ENCODE measurements around the gene COL4A2.

GRCh38 chr13:110533771-110534670 is 226.9 kb downstream of the COL4A2 start:
- TF ChIP-seq, protein P1, sequence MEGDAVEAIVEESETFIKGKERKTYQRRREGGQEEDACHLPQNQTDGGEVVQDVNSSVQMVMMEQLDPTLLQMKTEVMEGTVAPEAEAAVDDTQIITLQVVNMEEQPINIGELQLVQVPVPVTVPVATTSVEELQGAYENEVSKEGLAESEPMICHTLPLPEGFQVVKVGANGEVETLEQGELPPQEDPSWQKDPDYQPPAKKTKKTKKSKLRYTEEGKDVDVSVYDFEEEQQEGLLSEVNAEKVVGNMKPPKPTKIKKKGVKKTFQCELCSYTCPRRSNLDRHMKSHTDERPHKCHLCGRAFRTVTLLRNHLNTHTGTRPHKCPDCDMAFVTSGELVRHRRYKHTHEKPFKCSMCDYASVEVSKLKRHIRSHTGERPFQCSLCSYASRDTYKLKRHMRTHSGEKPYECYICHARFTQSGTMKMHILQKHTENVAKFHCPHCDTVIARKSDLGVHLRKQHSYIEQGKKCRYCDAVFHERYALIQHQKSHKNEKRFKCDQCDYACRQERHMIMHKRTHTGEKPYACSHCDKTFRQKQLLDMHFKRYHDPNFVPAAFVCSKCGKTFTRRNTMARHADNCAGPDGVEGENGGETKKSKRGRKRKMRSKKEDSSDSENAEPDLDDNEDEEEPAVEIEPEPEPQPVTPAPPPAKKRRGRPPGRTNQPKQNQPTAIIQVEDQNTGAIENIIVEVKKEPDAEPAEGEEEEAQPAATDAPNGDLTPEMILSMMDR (IDR thresholded peaks at IDR 0.05): no peak
- no peak for TF ChIP-seq POLR2A (IDR thresholded peaks at IDR 0.05)

Data from right lobe of liver (tissue), 4 donors.